Measurements from ENCODE around the gene NHS. TPM values are rescaled to one million over a fixed set of nuclear protein-coding genes. Genes with fewer than 3 reads are reported as not detected.

The NHS gene
- total RNA-seq, 1 donor from 2014 or later, result 12.1 TPM

- H3K27ac Mint-ChIP-seq, result peak overlapping the region; percentile 43
- Histone ChIP-seq H3K79me2 (ENCODE audit: low read depth) (no peaks in the 10 kb centered on the region), H2AFZ (replicated peaks) (no peak overlapping the region), H3K4me2 (peak overlapping the region; percentile 68), H4K20me1 (ENCODE audit: low read depth) (no peaks in the 10 kb centered on the region), H3K4me1 (no peaks in the 10 kb centered on the region), H3F3A (ENCODE audit: low read depth) (no peaks in the 10 kb centered on the region), H3K36me3 (no peaks in the 10 kb centered on the region), H3K9me3 (ENCODE audit: low read depth) (no peaks in the 10 kb centered on the region), H3K9ac (no peak overlapping the region), H3K27me3 (peaks cover 45% of the 10 kb centered on the region), H3K27ac (no peak overlapping the region), H3K4me3 (peak overlapping the region; percentile 30)
- no peak for TF ChIP-seq CTCF (IDR thresholded peaks at IDR 0.05)
- TF ChIP-seq EZH2phosphoT487 (IDR thresholded peaks at IDR 0.05), result no peak
- no peak for TF ChIP-seq EZH2 (IDR thresholded peaks at IDR 0.05)
- peak; percentile 21 for DNase-seq (ENCODE audit: low spot score)
- peaks cover 4% of the 10 kb centered on the region for H3K36me3 Mint-ChIP-seq
- H3K9me3 Mint-ChIP-seq, result no peaks in the 10 kb centered on the region
- peaks cover 29% of the 10 kb centered on the region for H3K4me1 Mint-ChIP-seq
- H3K27me3 Mint-ChIP-seq (ENCODE audit: insufficient read depth, low read depth), result no peaks in the 10 kb centered on the region
- H3K4me3 Mint-ChIP-seq, result peak overlapping the region; percentile 77
Measured at GRCh38 chrX:17719711-17720110, 344.7 kb downstream of the NHS start.

- peaks cover 29% of the 10 kb centered on the region for H3K4me1 Mint-ChIP-seq
- no peak overlapping the region for H2AFZ ChIP-seq (replicated peaks)
- H3K9me3 Mint-ChIP-seq, result no peaks in the 10 kb centered on the region
- peaks cover 45% of the 10 kb centered on the region for H3K27me3 ChIP-seq
- no peak overlapping the region for H3K27ac ChIP-seq
- H3F3A ChIP-seq (ENCODE audit: low read depth), result no peaks in the 10 kb centered on the region
- peaks cover 11% of the 10 kb centered on the region for H3K36me3 Mint-ChIP-seq
- H3K27me3 Mint-ChIP-seq (ENCODE audit: insufficient read depth, low read depth), result no peaks in the 10 kb centered on the region
- no peak overlapping the region for H3K9ac ChIP-seq
- DNase-seq (ENCODE audit: low spot score), result no peak
- no peak overlapping the region for H3K4me2 ChIP-seq
- no peaks in the 10 kb centered on the region for H4K20me1 ChIP-seq (ENCODE audit: low read depth)
- no peaks in the 10 kb centered on the region for H3K4me1 ChIP-seq
- no peaks in the 10 kb centered on the region for H3K9me3 ChIP-seq (ENCODE audit: low read depth)
- H3K27ac Mint-ChIP-seq, result peak overlapping the region; percentile 14
- TF ChIP-seq CTCF (IDR thresholded peaks at IDR 0.05), result no peak
- no peak for TF ChIP-seq EZH2 (IDR thresholded peaks at IDR 0.05)
- TF ChIP-seq EZH2phosphoT487 (IDR thresholded peaks at IDR 0.05), result no peak
- peak overlapping the region; percentile 28 for H3K4me3 Mint-ChIP-seq
- no peak overlapping the region for H3K4me3 ChIP-seq
- no peaks in the 10 kb centered on the region for H3K36me3 ChIP-seq
- H3K79me2 ChIP-seq (ENCODE audit: low read depth), result no peaks in the 10 kb centered on the region
Measured at GRCh38 chrX:17721715-17722114, 346.7 kb downstream of the NHS start.

- Mint-ChIP-seq H3K36me3 (peaks cover 37% of the 10 kb centered on the region), H3K4me3 (no peak overlapping the region)
Measured at GRCh38 chrX:17725181-17725580, 350.2 kb downstream of the NHS start.

More at GRCh38 chrX:17725181-17725580, 350.2 kb downstream of the NHS start:
- no peaks in the 10 kb centered on the region for H3F3A ChIP-seq (ENCODE audit: low read depth)
- no peaks in the 10 kb centered on the region for H4K20me1 ChIP-seq (ENCODE audit: low read depth)
- H3K36me3 ChIP-seq, result no peaks in the 10 kb centered on the region
- TF ChIP-seq EZH2 (IDR thresholded peaks at IDR 0.05), result no peak
- no peak for TF ChIP-seq EZH2phosphoT487 (IDR thresholded peaks at IDR 0.05)
- TF ChIP-seq CTCF (IDR thresholded peaks at IDR 0.05), result no peak
- H3K27ac ChIP-seq, result no peak overlapping the region
- no peaks in the 10 kb centered on the region for H3K27me3 Mint-ChIP-seq (ENCODE audit: insufficient read depth, low read depth)
- peaks cover 4% of the 10 kb centered on the region for H3K9me3 ChIP-seq (ENCODE audit: low read depth)
- DNase-seq (ENCODE audit: low spot score), result no peak
- no peak overlapping the region for H2AFZ ChIP-seq (replicated peaks)
- H3K79me2 ChIP-seq (ENCODE audit: low read depth), result no peaks in the 10 kb centered on the region
- no peaks in the 10 kb centered on the region for H3K9me3 Mint-ChIP-seq
- H3K9ac ChIP-seq, result no peak overlapping the region
- H3K4me2 ChIP-seq, result no peak overlapping the region
- no peaks in the 10 kb centered on the region for H3K4me1 ChIP-seq
- H3K4me3 ChIP-seq, result no peak overlapping the region
- peaks cover 19% of the 10 kb centered on the region for H3K27me3 ChIP-seq
- peaks cover 18% of the 10 kb centered on the region for H3K4me1 Mint-ChIP-seq
- H3K27ac Mint-ChIP-seq, result no peak overlapping the region

All from neural progenitor cell (in vitro differentiated cells).